ENCODE measurements around the gene VASH2.

VASH2 gene

DNA sequence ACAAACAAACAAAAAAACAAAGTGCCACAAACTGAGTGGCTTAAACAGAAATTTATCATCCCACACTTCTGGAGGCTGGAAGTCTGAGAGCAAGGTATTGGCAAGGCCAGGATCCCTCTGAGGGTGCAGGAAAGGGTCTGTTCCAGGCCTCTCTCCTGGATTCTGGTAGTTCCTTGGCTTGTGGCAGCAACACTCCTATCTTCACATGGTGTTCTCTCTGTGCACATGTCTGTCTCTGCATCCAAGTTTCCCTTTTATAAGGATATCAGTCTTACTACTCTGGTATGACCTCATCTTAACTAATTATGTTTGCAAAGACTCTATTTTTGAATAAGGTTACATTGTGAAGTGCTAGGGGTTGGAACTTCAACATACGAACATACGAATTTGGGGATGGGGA, 5.3 kb upstream of the VASH2 start:
- no peak overlapping the region for H3K27ac ChIP-seq
- TF ChIP-seq, protein P1, sequence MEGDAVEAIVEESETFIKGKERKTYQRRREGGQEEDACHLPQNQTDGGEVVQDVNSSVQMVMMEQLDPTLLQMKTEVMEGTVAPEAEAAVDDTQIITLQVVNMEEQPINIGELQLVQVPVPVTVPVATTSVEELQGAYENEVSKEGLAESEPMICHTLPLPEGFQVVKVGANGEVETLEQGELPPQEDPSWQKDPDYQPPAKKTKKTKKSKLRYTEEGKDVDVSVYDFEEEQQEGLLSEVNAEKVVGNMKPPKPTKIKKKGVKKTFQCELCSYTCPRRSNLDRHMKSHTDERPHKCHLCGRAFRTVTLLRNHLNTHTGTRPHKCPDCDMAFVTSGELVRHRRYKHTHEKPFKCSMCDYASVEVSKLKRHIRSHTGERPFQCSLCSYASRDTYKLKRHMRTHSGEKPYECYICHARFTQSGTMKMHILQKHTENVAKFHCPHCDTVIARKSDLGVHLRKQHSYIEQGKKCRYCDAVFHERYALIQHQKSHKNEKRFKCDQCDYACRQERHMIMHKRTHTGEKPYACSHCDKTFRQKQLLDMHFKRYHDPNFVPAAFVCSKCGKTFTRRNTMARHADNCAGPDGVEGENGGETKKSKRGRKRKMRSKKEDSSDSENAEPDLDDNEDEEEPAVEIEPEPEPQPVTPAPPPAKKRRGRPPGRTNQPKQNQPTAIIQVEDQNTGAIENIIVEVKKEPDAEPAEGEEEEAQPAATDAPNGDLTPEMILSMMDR (conservative IDR thresholded peaks at IDR 0.05), result no peak

DNA sequence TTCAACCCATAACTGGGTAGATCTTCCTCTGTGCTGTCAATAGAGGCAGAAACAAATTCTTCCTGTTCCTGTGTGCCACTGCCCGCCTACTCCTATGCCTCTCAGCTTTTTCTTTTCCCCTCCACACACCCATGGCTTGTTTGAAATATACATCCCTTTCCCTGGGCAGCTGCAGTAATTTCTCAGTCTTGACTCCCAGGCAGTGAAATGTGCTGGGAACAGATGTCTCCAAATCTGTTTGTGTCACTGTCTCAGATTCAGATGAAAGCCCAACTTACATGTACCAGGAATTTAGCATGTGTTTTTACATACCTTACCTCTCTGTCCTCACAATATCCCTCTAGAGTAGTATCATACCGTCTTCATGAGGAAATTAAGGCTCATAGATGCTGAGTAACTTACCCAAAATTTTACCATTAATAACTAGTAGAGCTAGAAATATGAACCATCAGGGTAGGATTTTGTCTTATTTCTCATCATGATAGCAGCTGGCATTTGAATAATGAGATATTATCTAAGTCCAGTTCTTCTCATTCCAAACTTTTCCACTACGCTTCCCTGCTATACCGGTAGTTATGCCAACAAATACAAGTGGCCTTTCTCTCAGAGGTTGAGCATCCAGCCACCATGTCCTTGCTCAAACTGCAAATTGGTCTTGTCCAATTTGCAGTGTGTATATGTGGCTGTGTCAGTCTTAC, 4.7 kb upstream of the VASH2 start:
- H3K27ac ChIP-seq, result no peak overlapping the region
- TF ChIP-seq, protein P1 (conservative IDR thresholded peaks at IDR 0.05), result no peak

DNA sequence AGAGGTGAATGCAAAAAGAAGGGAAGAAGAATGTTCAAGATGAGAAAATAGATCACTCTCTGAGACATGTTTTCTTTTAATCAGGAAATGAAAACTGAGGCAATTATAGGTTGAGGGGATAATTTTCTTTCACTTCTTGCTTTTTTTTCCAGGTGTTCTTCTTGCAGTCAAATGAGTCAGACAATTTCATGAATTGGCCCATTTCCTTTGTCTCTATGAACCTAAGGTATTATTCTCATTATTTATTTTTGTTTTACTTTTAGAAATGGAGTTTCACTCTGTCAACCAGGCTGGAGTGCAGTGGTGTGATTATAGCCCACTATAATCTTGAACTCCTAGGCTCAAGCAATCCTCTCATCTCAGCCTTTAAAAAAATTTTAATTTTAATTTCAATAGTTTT, 3.5 kb upstream of the VASH2 start:
- TF ChIP-seq, protein P1 (conservative IDR thresholded peaks at IDR 0.05), result no peak
- no peak overlapping the region for H3K27ac ChIP-seq

DNA sequence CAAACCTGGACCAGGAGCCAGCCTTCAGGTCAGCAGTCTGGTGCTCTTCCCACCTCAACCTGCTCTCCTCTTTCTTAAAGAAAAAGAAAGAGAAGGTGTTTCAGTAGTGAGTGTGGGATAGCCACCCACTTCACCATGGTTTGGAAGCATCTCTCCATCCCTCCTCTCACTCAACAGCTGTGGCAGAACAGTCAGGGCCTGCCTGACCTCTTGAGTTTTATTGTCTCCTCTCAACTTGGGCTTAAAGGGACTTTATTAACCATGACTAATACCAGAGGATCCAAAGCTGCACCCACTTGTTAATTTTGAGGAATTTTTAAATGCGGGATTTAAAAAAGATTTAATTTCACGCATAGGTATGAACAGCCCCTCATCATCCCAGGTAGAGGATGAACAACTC, 570 bp upstream of the VASH2 start:
- TF ChIP-seq, protein P1 (conservative IDR thresholded peaks at IDR 0.05), result no peak
- peak overlapping the region; percentile 42; the same call in 1 of the 2 replicates for H3K27ac ChIP-seq

DNA sequence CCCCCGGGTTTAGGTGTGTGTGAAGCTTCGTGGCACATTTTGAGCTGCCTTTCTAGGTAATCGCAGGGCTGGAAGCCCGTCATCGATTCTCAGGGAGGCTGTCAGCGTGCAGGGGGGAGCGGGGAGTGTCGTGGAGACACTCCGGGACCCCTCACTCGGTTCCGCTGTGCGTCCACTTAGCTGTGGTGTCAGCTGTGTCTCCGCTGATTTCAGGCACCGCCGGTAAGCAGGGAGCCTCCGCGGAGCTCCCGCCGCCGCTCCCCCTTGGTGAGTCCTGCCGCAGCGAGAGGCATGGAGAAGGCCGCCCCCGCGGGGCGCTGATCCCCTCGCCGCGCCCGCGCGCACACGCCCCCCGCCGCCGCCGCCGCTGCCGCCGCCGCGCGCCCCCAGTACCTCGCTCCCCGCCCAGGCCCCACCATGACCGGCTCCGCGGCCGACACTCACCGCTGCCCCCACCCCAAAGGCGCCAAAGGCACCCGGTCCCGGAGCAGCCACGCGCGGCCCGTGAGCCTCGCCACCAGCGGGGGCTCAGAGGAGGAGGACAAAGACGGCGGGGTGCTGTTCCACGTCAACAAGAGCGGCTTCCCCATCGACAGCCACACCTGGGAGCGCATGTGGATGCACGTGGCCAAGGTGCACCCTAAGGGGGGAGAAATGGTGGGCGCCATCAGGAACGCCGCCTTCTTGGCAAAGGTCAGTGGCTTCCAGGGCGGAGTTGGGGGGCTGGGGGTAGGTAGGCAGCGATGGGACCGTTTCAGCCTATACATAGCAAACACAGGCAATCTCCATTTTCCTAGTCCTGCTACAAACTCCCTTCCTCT, 995 bp downstream of the VASH2 start:
- TF ChIP-seq, protein P1 (conservative IDR thresholded peaks at IDR 0.05), result no peak
- H3K27ac ChIP-seq, result peak overlapping the region; percentile 42; the same call in 1 of the 2 replicates

DNA sequence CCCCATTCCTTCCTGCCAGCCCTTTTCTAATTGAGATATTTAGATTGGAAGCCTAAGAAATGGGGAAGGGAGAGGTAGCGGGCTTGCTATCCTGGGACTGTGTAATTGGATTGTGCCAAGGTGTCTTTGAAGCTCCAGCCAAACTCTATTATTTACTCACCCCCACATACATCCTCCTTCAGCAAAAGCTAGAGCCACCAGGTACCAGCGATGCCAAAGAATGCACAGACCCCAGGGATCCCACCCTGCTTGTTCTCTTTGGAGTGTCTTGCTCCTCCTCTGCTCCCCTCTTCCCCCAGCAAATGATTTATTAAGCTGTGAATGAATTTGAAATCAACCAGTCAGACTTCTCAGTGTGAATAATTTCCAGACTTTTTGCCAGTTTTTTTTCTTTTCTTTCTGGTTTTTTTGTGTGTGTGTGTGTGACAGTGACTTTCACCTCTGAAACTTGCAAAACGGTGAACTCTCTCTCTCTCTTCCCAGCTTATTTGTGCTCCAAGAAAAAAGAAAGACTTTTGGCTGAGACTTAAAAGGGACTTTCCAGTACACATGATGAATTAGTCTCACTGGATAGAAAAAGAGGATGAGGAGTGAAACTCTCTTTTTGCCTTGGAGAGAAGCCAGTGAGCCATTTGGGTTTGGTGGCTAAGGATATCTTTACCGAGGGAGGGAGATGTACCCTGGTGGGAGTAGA, 1.8 kb downstream of the VASH2 start:
- no peak overlapping the region for H3K27ac ChIP-seq

More for the DNA sequence above, 1.8 kb downstream of the VASH2 start:
- TF ChIP-seq, protein P1 (conservative IDR thresholded peaks at IDR 0.05), result no peak
